ENCODE measurements around the gene USB1. TPM values are rescaled to one million over a fixed set of nuclear protein-coding genes. Genes with fewer than 3 reads are reported as not detected.

Gene USB1
- total RNA-seq (2022; extraction: Qiagen RNA extraction; ENCODE audit: low read depth): 80.5 to 90.6 TPM (median 86.0 TPM) in 5 replicates

DNA sequence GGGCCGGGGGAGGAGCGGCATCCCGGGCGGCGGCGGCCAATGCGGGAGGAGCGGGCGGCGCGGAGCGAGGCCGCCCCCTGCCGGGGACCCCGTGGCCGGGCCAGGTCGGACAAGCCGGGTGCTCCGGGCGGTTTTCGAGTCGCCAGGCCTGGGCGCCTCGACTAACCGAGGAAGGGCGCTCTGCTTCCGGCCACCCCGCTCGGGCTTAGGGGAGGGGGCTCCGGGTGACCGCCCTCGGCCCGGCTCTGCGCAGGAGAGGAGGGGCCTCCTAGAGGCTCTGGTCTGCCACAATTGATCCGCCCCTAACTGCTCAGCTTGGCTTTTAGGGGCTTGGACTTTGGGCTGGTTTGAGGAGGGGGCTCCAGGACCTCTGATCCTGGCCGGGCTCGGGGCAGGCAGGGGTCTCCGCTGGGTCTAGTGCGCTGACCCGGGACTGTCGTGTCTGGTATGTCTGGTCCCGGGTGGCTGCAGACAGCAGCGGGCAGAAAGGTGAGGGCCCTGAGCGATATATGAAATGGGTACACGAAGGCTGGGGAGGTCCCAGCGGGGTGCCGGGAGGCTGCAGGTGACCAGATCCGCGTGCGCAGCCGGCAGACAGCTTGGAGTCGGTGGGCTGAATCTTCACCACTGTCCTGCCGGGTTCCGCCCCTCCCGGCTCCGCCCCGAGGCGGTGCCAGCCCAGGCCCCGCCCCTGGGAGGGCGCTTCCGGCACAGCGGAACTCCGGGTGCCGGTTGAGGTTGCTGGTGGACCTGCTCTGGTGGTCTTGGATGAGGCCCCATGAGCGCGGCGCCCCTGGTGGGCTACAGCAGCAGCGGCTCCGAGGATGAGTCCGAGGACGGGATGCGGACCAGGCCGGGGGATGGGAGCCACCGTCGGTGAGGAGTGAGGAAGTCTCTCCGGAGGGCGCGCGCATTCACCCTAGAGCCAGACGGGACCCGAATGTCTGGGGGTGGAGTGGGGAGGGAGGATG lies at the start of gene USB1:
Gene USB1 (plus strand): TSS at position 702 of the 971 bp plus-strand sequence. CDS start 77 bp downstream, at position 779.

GRCh38 chr16:57970970-57971369 lies 30.2 kb upstream of the USB1 start, which contains the start of gene CNGB1:
Gene CNGB1 (minus strand): TSS chr16:57971128. CDS start chr16:57967286, 3,842 bp downstream.

GRCh38 chr16:57999971-58000705 lies 1.1 kb upstream of the USB1 start, which contains the start of gene ZNF319:
Gene ZNF319 (minus strand): TSS chr16:58000672. CDS start chr16:57998265, 2,407 bp downstream.

DNA sequence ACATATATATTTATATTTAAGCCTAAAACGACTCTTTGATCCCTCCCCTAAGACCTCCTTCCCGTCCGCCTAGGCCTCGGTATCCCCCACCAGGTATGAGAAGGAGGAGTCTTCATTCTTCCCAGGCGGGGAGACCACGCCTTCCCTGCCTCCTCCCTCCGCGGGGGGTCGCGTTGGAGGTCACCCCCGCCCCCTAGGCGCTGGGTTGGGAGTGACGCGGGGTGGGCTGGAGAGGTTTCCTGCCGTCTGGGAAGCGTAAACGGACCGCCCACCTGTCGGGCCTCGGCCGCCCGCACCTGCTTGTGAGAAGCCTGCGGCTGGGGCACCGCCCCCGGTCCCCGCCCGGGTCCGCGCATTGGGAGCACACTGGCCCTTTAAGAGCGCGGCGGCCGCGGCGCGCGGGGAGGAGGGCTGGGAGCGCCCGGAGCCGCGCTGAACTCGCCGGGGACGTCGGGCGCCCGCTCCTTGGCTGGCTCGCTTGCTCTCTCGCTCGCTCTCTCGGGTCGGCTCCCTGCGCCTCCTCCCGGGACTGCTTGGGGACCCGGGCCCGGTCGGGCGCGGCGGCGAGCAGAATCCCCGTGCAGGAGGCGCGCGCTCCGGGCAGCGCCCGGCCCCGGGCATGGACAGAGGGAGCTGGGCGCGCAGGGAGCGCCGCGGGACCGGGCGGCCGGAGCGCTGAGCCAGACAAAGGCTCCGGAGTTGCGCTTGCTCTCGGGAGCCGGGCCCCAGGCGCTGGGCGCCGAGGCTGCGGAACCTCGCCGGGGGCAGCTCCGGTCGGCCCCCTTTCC lies 24.3 kb downstream of the USB1 start, which contains the start of gene MMP15:
Gene MMP15 (plus strand): TSS at position 404 of the 788 bp plus-strand sequence. CDS start 597 bp downstream, outside the sequence.

Other genes with a start within 250 kb of the USB1 start
- gene KIFC3, start 198.9 kb upstream of the USB1 start, total RNA-seq (2022; extraction: Qiagen RNA extraction; ENCODE audit: low read depth): 107 to 155 TPM (median 142 TPM) in 5 replicates
- gene CNGB1, start 30.3 kb upstream of the USB1 start, total RNA-seq (2022; extraction: Qiagen RNA extraction; ENCODE audit: low read depth): 0.03 to 0.09 TPM (median 0.08 TPM) in 4 of 5 replicates, not detected in the other
- gene ZNF319, start 735 bp upstream of the USB1 start, total RNA-seq (2022; extraction: Qiagen RNA extraction; ENCODE audit: low read depth): 10.2 to 14.9 TPM (median 13.9 TPM) in 5 replicates
- gene MMP15, start 24.3 kb downstream of the USB1 start, total RNA-seq (2022; extraction: Qiagen RNA extraction; ENCODE audit: low read depth): 28.0 to 37.2 TPM (median 34.7 TPM) in 5 replicates
- gene CFAP20, start 128.0 kb downstream of the USB1 start, total RNA-seq (2022; extraction: Qiagen RNA extraction; ENCODE audit: low read depth): 49.1 to 55.9 TPM (median 53.2 TPM) in 5 replicates
- gene CSNK2A2, start 196.7 kb downstream of the USB1 start, total RNA-seq (2022; extraction: Qiagen RNA extraction; ENCODE audit: low read depth): 49.0 to 61.7 TPM (median 53.8 TPM) in 5 replicates

Data from A549 treated with GW870086 at 1 μM for 4 hours (cell line).